HEK293 (cell line): ENCODE measurements around the gene GAS7.
A peak's percentile ranks its signal among the peaks of the same experiment; 100 is the strongest.

Experiments used
- CTCF ChIA-PET: fragments of 350-600 bp; formaldehyde crosslinking; extraction: SDS; loops from one replicate; lab custom pipeline; 2021; ENCODE audit warnings: antibody characterized with exemption; lab: Yijun Ruan, JAX
- POLR2A ChIA-PET: fragments of 300-600 bp; formaldehyde crosslinking; extraction: SDS; loops from one replicate; lab custom pipeline; 2020; ENCODE audit warnings: antibody characterized with exemption, inconsistent platforms; lab: Yijun Ruan, JAX
- H3K27ac ChIP-seq: fragments of 200-500 bp; sonication (Bioruptor generic); 2 replicates; pipeline ENCODE4 v1.5.1; 2014; ENCODE audit warnings: low read depth, low read length, control low read depth, inconsistent platforms; ENCODE audit errors: extremely low read depth
- H3K36me3 ChIP-seq, 2 experiments: fragments of 200-500 bp in 1 of 2; sonication (Bioruptor generic) in 1 of 2; 1 replicate in 1 of 2; 2 replicates in 1 of 2; pipeline ENCODE4 v1.5.1; 2014 to 2017; ENCODE audit warnings: inconsistent platforms in 2 of 2, low read length in 2 of 2; ENCODE audit not compliant: control insufficient read depth in 2 of 2, insufficient read depth in 1 of 2
- H3K4me1 ChIP-seq: fragments of 200-500 bp; sonication (Bioruptor generic); 2 replicates; pipeline ENCODE4 v1.5.1; 2014; ENCODE audit warnings: mild to moderate bottlenecking, low read length, inconsistent platforms; ENCODE audit not compliant: control insufficient read depth, insufficient read depth
- H3K4me3 ChIP-seq: 2 replicates; pipeline ENCODE4 v1.5.1; 2011; ENCODE audit warnings: low read depth, mild to moderate bottlenecking, control low read depth, low read length, moderate library complexity
- H3K9me3 ChIP-seq: fragments of 200-500 bp; sonication (Bioruptor generic); 2 replicates; pipeline ENCODE4 v1.5.1; 2014; ENCODE audit warnings: low read depth, low read length, inconsistent platforms; ENCODE audit not compliant: control insufficient read depth, insufficient read depth
- GLIS1 ChIP-seq: fragments of 450-650 bp; formaldehyde crosslinking; IDR thresholded peaks from 2 replicates; pipeline ENCODE4 v1.5.1; 2016; ENCODE audit warnings: missing biosample characterization, missing genetic modification characterization
- KLF10 ChIP-seq: fragments of 450-650 bp; IDR thresholded peaks from 2 replicates; pipeline ENCODE4 v1.5.1; 2018; ENCODE audit warnings: missing biosample characterization, mild to moderate bottlenecking, missing genetic modification characterization
- SCRT2 ChIP-seq: fragments of 450-650 bp; formaldehyde crosslinking; IDR thresholded peaks from 2 replicates; pipeline ENCODE4 v1.5.1; 2016; ENCODE audit warnings: missing biosample characterization, missing genetic modification characterization
- ZBTB48 ChIP-seq: fragments of 450-650 bp; formaldehyde crosslinking; IDR thresholded peaks from 2 replicates; pipeline ENCODE4 v1.5.1; 2016; ENCODE audit warnings: missing biosample characterization, missing genetic modification characterization
- ZFP41 ChIP-seq: fragments of 450-650 bp; formaldehyde crosslinking; IDR thresholded peaks from 2 replicates; pipeline ENCODE4 v1.5.1; 2016; ENCODE audit warnings: missing biosample characterization, missing genetic modification characterization, borderline replicate concordance
- ZFP69B ChIP-seq: fragments of 450-650 bp; formaldehyde crosslinking; IDR thresholded peaks from 2 replicates; pipeline ENCODE4 v1.5.1; 2016; ENCODE audit warnings: missing biosample characterization, missing genetic modification characterization
- ZNF280C ChIP-seq: fragments of 450-650 bp; formaldehyde crosslinking; IDR thresholded peaks from 2 replicates; pipeline ENCODE4 v1.5.1; 2016; ENCODE audit warnings: missing biosample characterization, missing genetic modification characterization
- ZNF292 ChIP-seq: fragments of 450-650 bp; formaldehyde crosslinking; IDR thresholded peaks from 2 replicates; pipeline ENCODE4 v1.5.1; 2016; ENCODE audit warnings: low read depth, missing biosample characterization, missing genetic modification characterization, borderline replicate concordance
- ZNF629 ChIP-seq: fragments of 450-650 bp; formaldehyde crosslinking; IDR thresholded peaks from 2 replicates; pipeline ENCODE4 v1.5.1; 2017; ENCODE audit warnings: missing biosample characterization, missing genetic modification characterization
- ZNF664 ChIP-seq: fragments of 450-650 bp; formaldehyde crosslinking; IDR thresholded peaks from 2 replicates; pipeline ENCODE4 v1.5.1; 2016; ENCODE audit warnings: missing biosample characterization, missing genetic modification characterization
- ZNF707 ChIP-seq: fragments of 450-650 bp; formaldehyde crosslinking; IDR thresholded peaks from 2 replicates; pipeline ENCODE4 v1.5.1; 2016; ENCODE audit warnings: missing biosample characterization, missing genetic modification characterization
- ZNF843 ChIP-seq: fragments of 450-650 bp; formaldehyde crosslinking; IDR thresholded peaks from 2 replicates; pipeline ENCODE4 v1.5.1; 2016; ENCODE audit warnings: missing biosample characterization, missing genetic modification characterization
- ZSCAN5A ChIP-seq: fragments of 450-650 bp; formaldehyde crosslinking; IDR thresholded peaks from 2 replicates; pipeline ENCODE4 v1.5.1; 2016; ENCODE audit warnings: missing biosample characterization, missing genetic modification characterization
- TF ChIP-seq, protein P1 (sequence below): fragments of 450-650 bp; formaldehyde crosslinking; IDR thresholded peaks from 2 replicates; pipeline ENCODE4 v1.5.1; 2016; ENCODE audit warnings: missing biosample characterization, missing genetic modification characterization
- TF ChIP-seq, protein P2 (sequence below): fragments of 450-650 bp; formaldehyde crosslinking; IDR thresholded peaks from 2 replicates; pipeline ENCODE4 v1.5.1; 2016; ENCODE audit warnings: missing biosample characterization, missing genetic modification characterization
- TF ChIP-seq, protein P3 (sequence below): IDR thresholded peaks from 2 replicates; pipeline ENCODE4 v1.6.1; 2011; ENCODE audit warnings: mild to moderate bottlenecking, low read depth, low read length, borderline replicate concordance

The GAS7 gene

GRCh38 chr17:9971991-9972390 lies 226.4 kb downstream of the GAS7 start (continued):
- no peak for TF ChIP-seq ZBTB48 (tag by site-specific recombination)
- TF ChIP-seq ZFP69B (tag by site-specific recombination) = no peak
- TF ChIP-seq ZNF707 = no peak
- TF ChIP-seq SCRT2 (tag by site-specific recombination) = peak; percentile 65
- 0 out of 2 replicates have a peak, but pooled peaks have one; percentile 44 for TF ChIP-seq KLF10 (tag by site-specific recombination)
- TF ChIP-seq ZNF843 (tag by site-specific recombination) = no peak

DNA sequence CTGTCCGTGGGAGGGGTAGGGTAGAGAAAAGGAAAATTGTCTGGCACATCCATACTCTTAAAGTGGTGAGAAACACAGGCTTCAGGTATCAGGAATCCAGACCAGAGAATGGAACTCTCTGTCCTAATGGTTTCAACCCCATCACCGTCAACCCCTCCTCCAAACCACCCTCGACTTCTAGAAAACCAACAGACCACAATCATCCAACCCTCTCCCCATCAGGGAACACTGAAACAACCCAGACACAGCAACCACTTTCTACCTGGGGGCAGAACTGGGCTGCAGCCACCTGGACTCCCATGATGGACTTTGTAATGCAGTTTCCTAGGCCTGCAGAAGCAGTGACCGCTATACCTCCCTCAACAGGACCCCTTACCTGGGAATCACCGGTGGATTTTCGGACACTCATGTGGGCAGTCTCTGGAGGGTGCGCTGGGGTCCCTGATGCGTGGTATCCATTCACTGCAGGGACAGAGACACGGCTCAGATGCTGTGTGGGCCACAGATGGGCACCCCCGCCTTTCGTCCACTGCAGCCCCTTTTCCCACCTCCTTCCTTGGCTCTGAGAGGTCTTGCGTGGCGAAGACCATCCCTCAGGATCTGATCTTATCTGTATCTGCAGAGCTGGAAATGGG lies 229.0 kb downstream of the GAS7 start:
- ChIA-PET CTCF (interaction anchor here (0.7 to 10.9 kb wide), 6 partner anchors 11 to 1913 kb away, joined by 3 to 135 read pairs (median 10); no protein-coding TSS in a partner anchor), POLR2A (no interaction called here)
- H3K36me3 ChIP-seq = no peaks in the 10 kb centered on the region
- H3K9me3 ChIP-seq = no peaks in the 10 kb centered on the region
- peaks cover 23% of the 10 kb centered on the region for H3K4me1 ChIP-seq
- no peak overlapping the region for H3K27ac ChIP-seq
- no peak for TF ChIP-seq ZNF629 (tag by site-specific recombination)
- no peak for TF ChIP-seq ZSCAN5A
- no peak for TF ChIP-seq ZNF664 (tag by site-specific recombination)
- TF ChIP-seq, protein P1, sequence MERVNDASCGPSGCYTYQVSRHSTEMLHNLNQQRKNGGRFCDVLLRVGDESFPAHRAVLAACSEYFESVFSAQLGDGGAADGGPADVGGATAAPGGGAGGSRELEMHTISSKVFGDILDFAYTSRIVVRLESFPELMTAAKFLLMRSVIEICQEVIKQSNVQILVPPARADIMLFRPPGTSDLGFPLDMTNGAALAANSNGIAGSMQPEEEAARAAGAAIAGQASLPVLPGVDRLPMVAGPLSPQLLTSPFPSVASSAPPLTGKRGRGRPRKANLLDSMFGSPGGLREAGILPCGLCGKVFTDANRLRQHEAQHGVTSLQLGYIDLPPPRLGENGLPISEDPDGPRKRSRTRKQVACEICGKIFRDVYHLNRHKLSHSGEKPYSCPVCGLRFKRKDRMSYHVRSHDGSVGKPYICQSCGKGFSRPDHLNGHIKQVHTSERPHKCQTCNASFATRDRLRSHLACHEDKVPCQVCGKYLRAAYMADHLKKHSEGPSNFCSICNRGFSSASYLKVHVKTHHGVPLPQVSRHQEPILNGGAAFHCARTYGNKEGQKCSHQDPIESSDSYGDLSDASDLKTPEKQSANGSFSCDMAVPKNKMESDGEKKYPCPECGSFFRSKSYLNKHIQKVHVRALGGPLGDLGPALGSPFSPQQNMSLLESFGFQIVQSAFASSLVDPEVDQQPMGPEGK (tag by site-specific recombination) = no peak
- no peak for TF ChIP-seq ZNF292 (tag by site-specific recombination)
- TF ChIP-seq, protein P2, sequence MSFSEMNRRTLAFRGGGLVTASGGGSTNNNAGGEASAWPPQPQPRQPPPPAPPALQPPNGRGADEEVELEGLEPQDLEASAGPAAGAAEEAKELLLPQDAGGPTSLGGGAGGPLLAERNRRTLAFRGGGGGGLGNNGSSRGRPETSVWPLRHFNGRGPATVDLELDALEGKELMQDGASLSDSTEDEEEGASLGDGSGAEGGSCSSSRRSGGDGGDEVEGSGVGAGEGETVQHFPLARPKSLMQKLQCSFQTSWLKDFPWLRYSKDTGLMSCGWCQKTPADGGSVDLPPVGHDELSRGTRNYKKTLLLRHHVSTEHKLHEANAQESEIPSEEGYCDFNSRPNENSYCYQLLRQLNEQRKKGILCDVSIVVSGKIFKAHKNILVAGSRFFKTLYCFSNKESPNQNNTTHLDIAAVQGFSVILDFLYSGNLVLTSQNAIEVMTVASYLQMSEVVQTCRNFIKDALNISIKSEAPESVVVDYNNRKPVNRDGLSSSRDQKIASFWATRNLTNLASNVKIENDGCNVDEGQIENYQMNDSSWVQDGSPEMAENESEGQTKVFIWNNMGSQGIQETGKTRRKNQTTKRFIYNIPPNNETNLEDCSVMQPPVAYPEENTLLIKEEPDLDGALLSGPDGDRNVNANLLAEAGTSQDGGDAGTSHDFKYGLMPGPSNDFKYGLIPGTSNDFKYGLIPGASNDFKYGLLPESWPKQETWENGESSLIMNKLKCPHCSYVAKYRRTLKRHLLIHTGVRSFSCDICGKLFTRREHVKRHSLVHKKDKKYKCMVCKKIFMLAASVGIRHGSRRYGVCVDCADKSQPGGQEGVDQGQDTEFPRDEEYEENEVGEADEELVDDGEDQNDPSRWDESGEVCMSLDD (tag by site-specific recombination) = no peak
- no peak for TF ChIP-seq ZFP41 (tag by site-specific recombination)
- no peak for TF ChIP-seq ZNF280C (tag by site-specific recombination)
- TF ChIP-seq, protein P3, sequence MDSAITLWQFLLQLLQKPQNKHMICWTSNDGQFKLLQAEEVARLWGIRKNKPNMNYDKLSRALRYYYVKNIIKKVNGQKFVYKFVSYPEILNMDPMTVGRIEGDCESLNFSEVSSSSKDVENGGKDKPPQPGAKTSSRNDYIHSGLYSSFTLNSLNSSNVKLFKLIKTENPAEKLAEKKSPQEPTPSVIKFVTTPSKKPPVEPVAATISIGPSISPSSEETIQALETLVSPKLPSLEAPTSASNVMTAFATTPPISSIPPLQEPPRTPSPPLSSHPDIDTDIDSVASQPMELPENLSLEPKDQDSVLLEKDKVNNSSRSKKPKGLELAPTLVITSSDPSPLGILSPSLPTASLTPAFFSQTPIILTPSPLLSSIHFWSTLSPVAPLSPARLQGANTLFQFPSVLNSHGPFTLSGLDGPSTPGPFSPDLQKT = no peak
- TF ChIP-seq GLIS1 = no peak
- H3K4me3 ChIP-seq = no peak overlapping the region
